ENCODE measurements around the gene SDCBP2.

The SDCBP2 gene

DNA sequence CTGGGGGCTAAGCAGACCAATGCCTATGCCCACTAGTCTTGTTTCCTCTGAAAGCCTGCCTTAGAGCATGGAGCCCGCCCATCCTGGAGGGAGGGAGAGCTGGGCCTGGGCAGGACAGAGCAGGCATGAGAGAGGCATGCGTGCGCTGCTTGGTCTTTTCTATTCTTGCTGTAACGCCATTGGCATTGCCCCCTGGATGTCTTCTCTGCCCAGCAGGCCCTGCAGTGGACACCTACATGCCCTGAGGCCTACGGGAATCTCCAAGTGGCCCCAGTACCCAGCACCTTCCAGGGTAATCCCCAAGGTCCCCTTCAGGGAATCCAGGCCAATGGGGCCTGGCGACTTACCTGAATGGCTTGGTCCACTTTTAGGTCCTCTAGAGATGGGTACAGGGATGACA, 8.9 kb downstream of the SDCBP2 start:
- TF ChIP-seq, protein P1, sequence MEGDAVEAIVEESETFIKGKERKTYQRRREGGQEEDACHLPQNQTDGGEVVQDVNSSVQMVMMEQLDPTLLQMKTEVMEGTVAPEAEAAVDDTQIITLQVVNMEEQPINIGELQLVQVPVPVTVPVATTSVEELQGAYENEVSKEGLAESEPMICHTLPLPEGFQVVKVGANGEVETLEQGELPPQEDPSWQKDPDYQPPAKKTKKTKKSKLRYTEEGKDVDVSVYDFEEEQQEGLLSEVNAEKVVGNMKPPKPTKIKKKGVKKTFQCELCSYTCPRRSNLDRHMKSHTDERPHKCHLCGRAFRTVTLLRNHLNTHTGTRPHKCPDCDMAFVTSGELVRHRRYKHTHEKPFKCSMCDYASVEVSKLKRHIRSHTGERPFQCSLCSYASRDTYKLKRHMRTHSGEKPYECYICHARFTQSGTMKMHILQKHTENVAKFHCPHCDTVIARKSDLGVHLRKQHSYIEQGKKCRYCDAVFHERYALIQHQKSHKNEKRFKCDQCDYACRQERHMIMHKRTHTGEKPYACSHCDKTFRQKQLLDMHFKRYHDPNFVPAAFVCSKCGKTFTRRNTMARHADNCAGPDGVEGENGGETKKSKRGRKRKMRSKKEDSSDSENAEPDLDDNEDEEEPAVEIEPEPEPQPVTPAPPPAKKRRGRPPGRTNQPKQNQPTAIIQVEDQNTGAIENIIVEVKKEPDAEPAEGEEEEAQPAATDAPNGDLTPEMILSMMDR (IDR thresholded peaks at IDR 0.05; ENCODE audit: control insufficient read depth, extremely low read depth, insufficient read depth) = no peak
- H3K4me3 ChIP-seq (ENCODE audit: low read depth, low read length) = no peak overlapping the region
- no peak for DNase-seq (ENCODE audit: low read depth)

DNA sequence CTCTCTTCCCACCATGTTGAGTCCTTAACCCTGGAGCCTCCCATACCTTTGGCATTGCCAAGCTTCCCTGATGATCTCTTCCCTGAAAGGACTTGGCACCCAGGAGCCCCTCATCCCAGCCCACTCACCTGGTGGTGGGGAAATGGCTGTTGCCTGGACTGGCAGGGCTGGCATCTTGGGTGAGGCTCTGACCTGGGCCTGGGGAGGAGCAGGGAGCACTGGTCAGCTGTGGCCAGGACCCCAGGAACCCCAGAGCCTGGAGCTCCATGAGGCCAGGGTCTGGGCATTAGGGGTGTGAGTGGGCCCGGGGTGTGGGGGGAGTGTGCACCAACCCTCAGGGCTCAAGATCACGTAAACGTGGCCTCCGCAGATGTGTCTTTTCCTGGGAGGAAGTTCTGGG, 9.5 kb downstream of the SDCBP2 start:
- TF ChIP-seq, protein P1 (IDR thresholded peaks at IDR 0.05; ENCODE audit: control insufficient read depth, extremely low read depth, insufficient read depth) = no peak
- no peak overlapping the region for H3K4me3 ChIP-seq (ENCODE audit: low read depth, low read length)
- no peak for DNase-seq (ENCODE audit: low read depth)

DNA sequence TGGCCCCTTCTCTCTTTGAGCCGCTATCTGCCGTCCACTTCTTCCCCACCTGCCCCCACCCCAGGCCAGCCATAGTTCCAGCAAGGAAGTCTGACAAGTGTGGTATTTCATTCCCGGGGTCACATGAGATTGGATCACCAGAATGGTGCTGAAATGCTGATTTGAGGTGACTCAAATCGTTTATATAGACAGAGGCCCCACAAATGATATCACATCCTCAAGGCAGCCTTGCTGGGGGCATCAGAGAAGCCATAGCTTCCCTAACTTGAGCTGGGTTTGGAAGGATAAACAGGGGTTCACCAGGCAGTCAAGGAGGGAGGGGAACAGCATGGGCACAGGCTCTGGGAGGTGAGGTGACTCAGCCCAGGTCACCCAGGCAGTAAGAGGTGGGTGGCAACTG, 9.9 kb downstream of the SDCBP2 start:
- no peak overlapping the region for H3K4me3 ChIP-seq (ENCODE audit: low read depth, low read length)
- TF ChIP-seq, protein P1 (IDR thresholded peaks at IDR 0.05; ENCODE audit: control insufficient read depth, extremely low read depth, insufficient read depth) = no peak
- no peak for DNase-seq (ENCODE audit: low read depth)

DNA sequence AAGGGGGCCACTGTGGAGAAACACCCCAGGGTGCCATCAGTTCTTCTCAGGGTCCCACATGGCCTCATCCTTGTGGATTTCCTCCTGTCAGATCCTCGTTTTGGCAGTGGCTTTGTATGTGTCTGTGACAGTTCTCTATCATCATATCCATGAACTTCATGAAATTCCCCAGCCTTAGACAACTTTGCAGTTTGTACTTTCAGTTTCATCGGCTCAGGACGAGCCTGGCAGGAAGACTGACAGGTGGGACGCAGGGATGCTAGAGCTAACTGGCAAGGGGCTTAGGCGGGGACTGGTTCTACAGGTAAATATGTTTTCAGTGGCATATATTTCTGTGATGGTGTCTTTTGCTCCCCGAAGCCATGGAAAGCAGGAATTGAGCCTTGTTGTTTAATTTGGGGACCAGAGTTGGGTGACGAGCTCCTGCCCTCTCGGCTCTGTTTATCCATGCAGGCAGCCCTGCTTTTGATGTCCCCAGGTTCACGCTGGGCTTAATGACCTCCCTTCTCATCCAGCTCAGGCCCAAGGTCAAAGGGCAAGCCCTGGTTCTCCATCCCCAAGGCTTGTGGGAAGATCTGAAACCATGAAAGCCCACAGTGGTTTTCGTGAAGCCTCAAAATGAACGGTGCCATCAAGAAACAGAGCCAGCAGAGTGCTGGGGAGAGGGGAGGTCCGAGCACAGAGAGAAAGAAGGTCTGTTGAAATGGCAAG, 11.2 kb downstream of the SDCBP2 start:
- DNase-seq (ENCODE audit: low read depth) = no peak
- TF ChIP-seq, protein P1 (IDR thresholded peaks at IDR 0.05; ENCODE audit: control insufficient read depth, extremely low read depth, insufficient read depth) = no peak
- no peak overlapping the region for H3K4me3 ChIP-seq (ENCODE audit: low read depth, low read length)

DNA sequence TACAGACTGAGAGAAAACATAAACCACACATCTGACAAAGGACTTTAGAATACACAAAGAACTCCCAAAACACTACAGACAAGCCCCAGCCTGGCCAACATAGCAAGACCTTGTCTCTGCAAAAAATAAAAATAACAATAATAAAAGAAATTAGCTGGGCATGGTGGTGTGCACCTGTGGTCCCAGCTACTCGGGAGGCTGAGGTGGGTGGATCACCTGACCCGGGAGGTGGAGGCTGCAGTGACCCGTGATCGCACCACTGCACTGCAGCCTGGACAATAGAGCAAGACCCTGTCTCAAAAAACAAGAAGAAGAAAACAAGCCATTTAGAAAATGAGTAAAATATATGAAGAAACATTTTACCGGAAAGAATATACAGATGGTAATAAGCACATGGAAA, 13.1 kb downstream of the SDCBP2 start:
- DNase-seq (ENCODE audit: low read depth) = no peak
- no peak overlapping the region for H3K4me3 ChIP-seq (ENCODE audit: low read depth, low read length)
- TF ChIP-seq, protein P1 (IDR thresholded peaks at IDR 0.05; ENCODE audit: control insufficient read depth, extremely low read depth, insufficient read depth) = no peak

DNA sequence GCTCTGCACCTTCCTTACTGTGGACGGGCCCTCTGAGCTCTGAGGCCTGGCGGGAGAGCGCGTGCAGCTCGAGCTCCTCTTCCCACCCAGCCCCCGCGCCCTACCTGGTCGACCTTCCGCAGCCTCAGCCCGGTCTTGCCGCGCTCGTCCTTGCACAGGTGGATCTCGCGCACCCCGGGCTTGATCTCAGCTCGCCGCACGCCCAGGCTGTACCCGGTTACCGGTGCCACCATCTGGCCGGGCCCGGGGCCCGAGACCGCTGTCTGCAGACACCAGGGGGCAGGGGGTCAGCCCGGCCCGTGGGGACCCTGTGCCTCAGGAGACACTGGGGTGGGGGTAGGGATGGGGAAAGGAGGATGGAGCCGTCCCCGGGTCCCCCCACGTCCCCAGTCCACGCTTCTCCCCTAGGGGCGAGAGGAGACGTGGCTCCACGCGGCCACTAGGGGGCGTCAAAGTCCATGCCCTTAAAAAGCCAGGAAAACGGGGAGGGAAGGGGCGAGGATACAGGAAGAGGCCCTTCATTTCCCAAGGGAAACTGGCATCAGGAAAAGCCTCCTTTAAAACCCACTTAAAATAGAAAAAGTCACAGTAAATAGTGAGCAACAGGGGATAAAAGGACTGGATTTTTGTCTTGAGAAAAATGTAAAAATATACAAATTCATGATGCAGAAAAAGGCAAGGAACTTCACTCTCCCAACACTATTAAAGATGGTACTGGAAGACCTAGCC, 15.5 kb downstream of the SDCBP2 start:
- TF ChIP-seq, protein P1 (IDR thresholded peaks at IDR 0.05; ENCODE audit: control insufficient read depth, extremely low read depth, insufficient read depth) = peak; percentile 92
- no peak overlapping the region for H3K4me3 ChIP-seq (ENCODE audit: low read depth, low read length)
- DNase-seq (ENCODE audit: low read depth) = no peak

Data from LNCaP clone FGC (cell line).